SU-DHL-6 (cell line): ENCODE results near the gene SPCS3.

Experiments
- EZH2phosphoT487 ChIP-seq: fragments of 200-600 bp; sonication (generic), shearing (Covaris generic); conservative IDR thresholded peaks from 2 replicates; pipeline ENCODE4 v1.6.1; 2018; ENCODE audit warnings: mild to moderate bottlenecking, antibody characterized with exemption, low read length, moderate library complexity, mixed read lengths
- TF ChIP-seq, protein P1 (sequence below): fragments of 200-600 bp; sonication (generic); IDR thresholded peaks from one replicate; pipeline ENCODE4 v1.5.1; 2017; ENCODE audit warnings: antibody characterized with exemption, mild to moderate bottlenecking, low read length, moderate library complexity; ENCODE audit not compliant: insufficient read depth, poor library complexity, severe bottlenecking

DNA sequence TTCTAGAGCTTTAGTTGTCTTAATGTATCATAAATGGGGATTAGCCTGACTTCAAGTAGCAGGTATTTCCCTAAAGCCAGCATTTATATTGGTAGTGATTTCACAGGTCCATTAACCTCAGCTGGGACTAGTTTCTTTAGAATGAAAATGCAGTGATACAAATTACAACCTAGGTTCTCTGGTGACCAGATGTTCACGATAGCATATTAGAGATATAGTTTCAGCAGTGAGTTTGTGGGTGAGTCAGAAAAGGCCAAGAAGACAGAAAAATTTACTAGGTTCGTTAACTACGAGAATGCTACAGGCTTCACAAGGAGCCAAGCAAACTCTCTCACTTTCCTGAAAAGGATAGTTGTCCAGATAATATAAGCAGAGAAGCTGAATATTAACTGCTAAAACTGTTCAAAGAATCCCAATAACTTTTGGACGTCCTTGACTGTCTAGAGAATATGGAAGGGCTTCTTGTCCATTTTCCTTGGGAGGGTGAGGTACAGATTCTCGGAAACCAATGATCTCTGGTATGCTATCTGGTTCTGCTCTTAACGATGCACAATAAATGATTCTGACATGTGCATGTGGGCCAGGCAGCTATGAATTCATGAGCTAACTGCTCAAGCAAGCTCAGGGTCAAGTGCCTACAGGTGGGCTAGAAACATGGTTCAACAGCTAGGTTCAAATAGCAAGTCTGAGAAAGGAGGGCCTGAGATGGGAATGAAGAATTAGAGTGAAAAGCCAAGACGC lies 6.0 kb upstream of the SPCS3 start:
- TF ChIP-seq, protein P1, sequence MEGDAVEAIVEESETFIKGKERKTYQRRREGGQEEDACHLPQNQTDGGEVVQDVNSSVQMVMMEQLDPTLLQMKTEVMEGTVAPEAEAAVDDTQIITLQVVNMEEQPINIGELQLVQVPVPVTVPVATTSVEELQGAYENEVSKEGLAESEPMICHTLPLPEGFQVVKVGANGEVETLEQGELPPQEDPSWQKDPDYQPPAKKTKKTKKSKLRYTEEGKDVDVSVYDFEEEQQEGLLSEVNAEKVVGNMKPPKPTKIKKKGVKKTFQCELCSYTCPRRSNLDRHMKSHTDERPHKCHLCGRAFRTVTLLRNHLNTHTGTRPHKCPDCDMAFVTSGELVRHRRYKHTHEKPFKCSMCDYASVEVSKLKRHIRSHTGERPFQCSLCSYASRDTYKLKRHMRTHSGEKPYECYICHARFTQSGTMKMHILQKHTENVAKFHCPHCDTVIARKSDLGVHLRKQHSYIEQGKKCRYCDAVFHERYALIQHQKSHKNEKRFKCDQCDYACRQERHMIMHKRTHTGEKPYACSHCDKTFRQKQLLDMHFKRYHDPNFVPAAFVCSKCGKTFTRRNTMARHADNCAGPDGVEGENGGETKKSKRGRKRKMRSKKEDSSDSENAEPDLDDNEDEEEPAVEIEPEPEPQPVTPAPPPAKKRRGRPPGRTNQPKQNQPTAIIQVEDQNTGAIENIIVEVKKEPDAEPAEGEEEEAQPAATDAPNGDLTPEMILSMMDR = no peak
- no peak for TF ChIP-seq EZH2phosphoT487
